Thyroid gland (tissue), 4 donors: ENCODE results near the gene CACNA1A.

Experiments
- POLR2A ChIP-seq, 2 donors: fragments of 450-650 bp; IDR thresholded peaks; one replicate each; pipeline ENCODE4 v1.6.1; 2017; ENCODE audit warnings: antibody characterized with exemption in 2 of 2, mild to moderate bottlenecking in 2 of 2, moderate library complexity in 1 of 2
- TF ChIP-seq, protein P1 (sequence below), 6 experiments: fragments of 200-600 bp in 3 of 6; fragments of 450-650 bp in 3 of 6; sonication (generic) in 3 of 6; IDR thresholded peaks; one replicate each; pipeline ENCODE4 v1.5.1; 2016 to 2019; ENCODE audit warnings: antibody characterized with exemption in 6 of 6, mild to moderate bottlenecking in 2 of 6, inconsistent platforms in 1 of 6, moderate library complexity in 1 of 6

DNA sequence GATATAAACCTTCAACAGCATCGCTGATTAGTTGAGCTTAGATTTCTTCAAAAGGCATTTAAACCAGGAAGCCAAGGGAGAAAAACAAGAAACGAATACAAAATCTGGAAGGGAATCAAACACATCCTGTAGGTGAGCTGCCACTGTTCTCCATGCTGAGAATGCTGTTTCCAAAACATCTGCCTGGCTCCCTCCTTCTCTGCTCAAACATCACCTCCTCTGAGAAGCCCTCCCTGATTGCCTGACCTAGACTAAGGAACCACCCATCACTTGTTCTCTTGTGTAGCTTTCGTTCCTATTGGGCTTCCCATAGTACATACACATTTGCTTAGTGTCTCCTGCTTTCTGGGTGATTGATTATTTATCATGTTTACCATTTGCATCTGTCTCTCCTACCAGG lies 152.7 kb downstream of the CACNA1A start:
- TF ChIP-seq, protein P1, sequence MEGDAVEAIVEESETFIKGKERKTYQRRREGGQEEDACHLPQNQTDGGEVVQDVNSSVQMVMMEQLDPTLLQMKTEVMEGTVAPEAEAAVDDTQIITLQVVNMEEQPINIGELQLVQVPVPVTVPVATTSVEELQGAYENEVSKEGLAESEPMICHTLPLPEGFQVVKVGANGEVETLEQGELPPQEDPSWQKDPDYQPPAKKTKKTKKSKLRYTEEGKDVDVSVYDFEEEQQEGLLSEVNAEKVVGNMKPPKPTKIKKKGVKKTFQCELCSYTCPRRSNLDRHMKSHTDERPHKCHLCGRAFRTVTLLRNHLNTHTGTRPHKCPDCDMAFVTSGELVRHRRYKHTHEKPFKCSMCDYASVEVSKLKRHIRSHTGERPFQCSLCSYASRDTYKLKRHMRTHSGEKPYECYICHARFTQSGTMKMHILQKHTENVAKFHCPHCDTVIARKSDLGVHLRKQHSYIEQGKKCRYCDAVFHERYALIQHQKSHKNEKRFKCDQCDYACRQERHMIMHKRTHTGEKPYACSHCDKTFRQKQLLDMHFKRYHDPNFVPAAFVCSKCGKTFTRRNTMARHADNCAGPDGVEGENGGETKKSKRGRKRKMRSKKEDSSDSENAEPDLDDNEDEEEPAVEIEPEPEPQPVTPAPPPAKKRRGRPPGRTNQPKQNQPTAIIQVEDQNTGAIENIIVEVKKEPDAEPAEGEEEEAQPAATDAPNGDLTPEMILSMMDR (IDR thresholded peaks at IDR 0.05) = no peak
- TF ChIP-seq POLR2A (IDR thresholded peaks at IDR 0.05) = no peak
